GM12878 (cell line): ENCODE measurements around the gene HEYL. TPM values are rescaled to one million over a fixed set of nuclear protein-coding genes. Genes with fewer than 3 reads are reported as not detected.

Experiments used
- ATAC-seq: fragments of 200-7000 bp; cut with Tn5 transposase; 3 replicates; pipeline ENCODE4 v1.9.1; 2020; ENCODE audit warnings: mild to moderate bottlenecking, moderate library complexity
- BruUV-seq: library from RNA; stranded (reverse); fragments of 400-500 nt; replicated peaks from 2 replicates; lab custom pipeline; 2021; lab: Mats Ljungman, UMichigan
- CTCF ChIA-PET: fragments of 300-600 bp; sonication (Branson Sonifier 250); formaldehyde crosslinking; extraction: SDS; loops from one replicate; lab custom pipeline; 2021; ENCODE audit warnings: inconsistent platforms; lab: Yijun Ruan, JAX
- POLR2A ChIA-PET: fragments of 350-600 bp; formaldehyde crosslinking; extraction: SDS; loops from one replicate; lab custom pipeline; 2021; ENCODE audit warnings: inconsistent platforms; lab: Charles Lee
- RAD21 ChIA-PET: fragments of 300-600 bp; sonication (Branson Sonifier 250); formaldehyde crosslinking; loops from one replicate; lab custom pipeline; 2023; ENCODE audit warnings: antibody characterized with exemption; ENCODE audit not compliant: unreplicated experiment; lab: Charles Lee
- SMC1A ChIA-PET: fragments of 300-600 bp; sonication (Branson Sonifier 250); formaldehyde crosslinking; loops from one replicate; lab custom pipeline; 2023; ENCODE audit not compliant: unreplicated experiment, uncharacterized antibody; lab: Charles Lee
- DNase-seq: peaks from one replicate; pipeline ENCODE4 v3.0.0-alpha.2; 2011; ENCODE audit warnings: low read depth, low spot score
- FAIRE-seq: peaks from 3 replicates; lab custom pipeline; 2011; peaks lifted over from hg19 to GRCh38; lab: Jason Lieb, UNC
- H2AFZ ChIP-seq: 2 replicates; pipeline ENCODE4 v1.6.0; 2011; ENCODE audit warnings: low read depth, low read length, control low read depth; ENCODE audit not compliant: control insufficient read depth
- H3K27ac ChIP-seq: 2 replicates; pipeline ENCODE4 v1.5.1; 2011; ENCODE audit warnings: control low read depth; ENCODE audit not compliant: control insufficient read depth, insufficient read depth
- H3K27me3 ChIP-seq, 2 experiments: replicated peaks in 1 of 2; 2 replicates each; pipeline versions ENCODE4 v1.6.0 to v1.6.1; 2011; ENCODE audit warnings: low read length in 1 of 2; ENCODE audit not compliant: control insufficient read depth in 2 of 2, insufficient read depth in 2 of 2
- H3K36me3 ChIP-seq, 2 experiments: 2 replicates each; pipeline ENCODE4 v1.5.1; 2011; ENCODE audit warnings: low read length in 1 of 2; ENCODE audit not compliant: control insufficient read depth in 2 of 2, insufficient read depth in 2 of 2
- H3K4me1 ChIP-seq: 2 replicates; pipeline ENCODE4 v1.6.1; 2011; ENCODE audit warnings: mild to moderate bottlenecking, low read length, moderate library complexity, mixed read lengths; ENCODE audit not compliant: control insufficient read depth, insufficient read depth
- H3K4me2 ChIP-seq: 2 replicates; pipeline ENCODE4 v1.6.0; 2011; ENCODE audit warnings: control low read depth; ENCODE audit not compliant: control insufficient read depth, insufficient read depth
- H3K4me3 ChIP-seq: fragments of 200-600 bp; sonication (generic); 2 replicates; pipeline ENCODE4 v1.5.1; 2016
- H3K79me2 ChIP-seq: 2 replicates; pipeline ENCODE4 v1.6.0; 2011; ENCODE audit warnings: low read length; ENCODE audit not compliant: control insufficient read depth, insufficient read depth
- H3K9ac ChIP-seq: 2 replicates; pipeline ENCODE4 v1.8.0; 2011; ENCODE audit warnings: low read length, control low read depth, mixed read lengths; ENCODE audit not compliant: control insufficient read depth, insufficient read depth
- H3K9me3 ChIP-seq: replicated peaks from 3 replicates; pipeline ENCODE4 v1.5.1; 2011; ENCODE audit warnings: mild to moderate bottlenecking, low read length; ENCODE audit not compliant: control insufficient read depth, insufficient read depth
- H4K20me1 ChIP-seq: 2 replicates; pipeline ENCODE4 v1.6.0; 2011; ENCODE audit not compliant: control insufficient read depth, insufficient read depth
- CTCF ChIP-seq, 3 experiments: IDR thresholded peaks in 2 of 3; conservative IDR thresholded peaks in 1 of 3; 2 replicates each; pipeline ENCODE4 v1.5.1; 2011; ENCODE audit warnings: low read depth in 3 of 3, low read length in 3 of 3, mild to moderate bottlenecking in 3 of 3, control low read depth in 2 of 3, moderate library complexity in 2 of 3, inconsistent platforms in 1 of 3, mixed read lengths in 1 of 3; ENCODE audit not compliant: control insufficient read depth in 2 of 3, insufficient read depth in 1 of 3; ENCODE audit errors: extremely low read depth in 1 of 3
- GABPA ChIP-seq: IDR thresholded peaks from 2 replicates; pipeline ENCODE4 v1.6.1; 2014; ENCODE audit warnings: antibody characterized with exemption, low read depth, mild to moderate bottlenecking, inconsistent platforms
- HDAC2 ChIP-seq: fragments of 200-600 bp; sonication (generic); IDR thresholded peaks from 2 replicates; pipeline ENCODE4 v1.6.1; 2017
- MLLT1 ChIP-seq: fragments of 450-650 bp; IDR thresholded peaks from 2 replicates; pipeline ENCODE4 v1.6.1; 2016; ENCODE audit warnings: mild to moderate bottlenecking
- MYB ChIP-seq: fragments of 150-350 bp; IDR thresholded peaks from 2 replicates; pipeline ENCODE4 v1.6.1; 2014; ENCODE audit warnings: mild to moderate bottlenecking, low read depth, low read length, borderline replicate concordance
- PAX5 ChIP-seq: IDR thresholded peaks from 2 replicates; pipeline ENCODE4 v1.6.1; 2011; ENCODE audit warnings: low read depth, low read length, borderline replicate concordance
- RELA ChIP-seq: fragments of 450-650 bp; IDR thresholded peaks from 2 replicates; pipeline ENCODE4 v1.8.0; 2014; ENCODE audit warnings: borderline replicate concordance; ENCODE audit not compliant: partially characterized antibody
- SIN3A ChIP-seq: IDR thresholded peaks from 2 replicates; pipeline ENCODE4 v1.6.1; 2012; ENCODE audit warnings: low read depth, low read length, improper control_type of control experiment
- SMAD1 ChIP-seq: fragments of 450-650 bp; IDR thresholded peaks from 2 replicates; pipeline ENCODE4 v1.6.1; 2018; ENCODE audit warnings: mild to moderate bottlenecking, low read depth; ENCODE audit not compliant: partially characterized antibody
- TBL1XR1 ChIP-seq: IDR thresholded peaks from 2 replicates; pipeline ENCODE4 v1.6.1; 2012; ENCODE audit warnings: low read depth, low read length, improper control_type of control experiment
- ZBTB33 ChIP-seq: fragments of 450-650 bp; IDR thresholded peaks from 2 replicates; pipeline ENCODE4 v1.6.1; 2017; ENCODE audit warnings: mild to moderate bottlenecking
- ZZZ3 ChIP-seq: IDR thresholded peaks from 2 replicates; pipeline ENCODE4 v1.6.1; 2011; ENCODE audit warnings: low read depth; ENCODE audit not compliant: control insufficient read depth, insufficient read length
- WGBS: methylation state at CpG from one replicate; pipeline ENCODE4 v1.1.6; 2016; ENCODE audit warnings: low lambda C conversion rate; ENCODE audit not compliant: insufficient replicate concordance, insufficient coverage; ENCODE audit errors: missing lambda C conversion rate; 5-methylcytosine and 5-hydroxymethylcytosine counted together
- in situ Hi-C: fragments of 300-500 bp; cut with MboI; formaldehyde crosslinking; loops from 9 replicates; pipeline ENCODE4 v1.14.3; 2018; ENCODE audit warnings: mixed read lengths
- intact Hi-C: fragments of 100-400 bp; cut with micrococcal nuclease; formaldehyde crosslinking; loops from one replicate; pipeline ENCODE4 v1.14.2; 2022; ENCODE audit not compliant: unreplicated experiment
- polyA plus RNA-seq, 11 experiments: library from polyadenylated mRNA; depleted of rRNA in 4 of 11; unstranded in 6 of 11; stranded (reverse) in 5 of 11; fragments of >200 nt; fragmentation: Nextera tagmentation in 4 of 11; fragmentation: Illumina TruSeq in 1 of 11; extraction: Ambion mirVana in 4 of 11; extraction: Trizol in 1 of 11; gene quantifications; 1 replicate in 1 of 11; 2 replicates in 10 of 11; pipeline versions ENCODE4 v1.2.1 to v1.2.3, GENCODE V29; 2011 to 2016; ENCODE audit warnings: inconsistent platforms in 2 of 11, missing spikeins in 2 of 11, low read depth in 1 of 11
- total RNA-seq, 4 experiments: library from RNA; depleted of rRNA in 3 of 4; stranded (reverse); fragments of >200 nt in 3 of 4; fragmentation: Illumina TruSeq in 1 of 4; extraction: Trizol in 1 of 4; gene quantifications; 2 replicates each; pipeline versions ENCODE4 v1.2.1 to v1.2.3, GENCODE V29; 2013 to 2021

The HEYL gene
- total and polyA plus RNA-seq, 10 of the 15 experiments (the other 5 are each of a cell fraction or from before 2014, with no cell fraction given), result under 0.01 to 0.04 TPM; not detected in 8

- no peak for TF ChIP-seq MLLT1
- TF ChIP-seq, all 136 proteins: peak for 0
Measured at GRCh38 chr1:39685071-39685470, 45.6 kb upstream of the HEYL start (continued).

GRCh38 chr1:39684313-39684664 is 44.8 kb upstream of the HEYL start:
- DNase-seq (no peak), FAIRE-seq (no peak), ATAC-seq (no peak)
- ChIA-PET POLR2A (no interaction called here), CTCF (no interaction called here), SMC1A (no interaction called here), RAD21 (no interaction called here)
- Histone ChIP-seq H3K4me1 (no peaks in the 10 kb centered on the region), H3K27me3 (peaks cover 4 to 6% of the 10 kb centered on the region in 2 experiments), H3K79me2 (no peaks in the 10 kb centered on the region), H3K9ac (no peak overlapping the region), H2AFZ (no peak overlapping the region), H3K4me2 (no peak overlapping the region), H3K9me3 (no peaks in the 10 kb centered on the region), H4K20me1 (no peaks in the 10 kb centered on the region), H3K4me3 (no peak overlapping the region), H3K36me3 (no peaks in the 10 kb centered on the region), H3K27ac (no peak overlapping the region)
- WGBS, result 30% methylated on average over 10 of the region's 13 CpGs
- intact Hi-C loops (no loop called here), in situ Hi-C loops (no loop called here)
- no TSS peak for BruUV-seq
- TF ChIP-seq CTCF (IDR thresholded peaks at IDR 0.05 in 2 of 3, conservative IDR thresholded peaks at IDR 0.05 in 1 of 3; ENCODE audit: control insufficient read depth in 2 of 3, extremely low read depth in 1 of 3, insufficient read depth in 1 of 3, low read depth in 3 of 3, low read length in 3 of 3) (no peak), TBL1XR1 (no peak), ZBTB33 (no peak), GABPA (no peak), HDAC2 (no peak), PAX5 (no peak), RELA (no peak), MYB (no peak), SIN3A (no peak), ZZZ3 (no peak), SMAD1 (no peak)
